ENCODE data around the gene TAF1B. TPM values are rescaled to one million over a fixed set of nuclear protein-coding genes. Genes with fewer than 3 reads are reported as not detected.

Gene TAF1B
- total RNA-seq, 1 donor from 2014 or later = 15.6 TPM

- H3K27me3 Mint-ChIP-seq (ENCODE audit: low read depth) = peaks cover 2% of the 10 kb centered on the region
- H3K4me3 Mint-ChIP-seq (ENCODE audit: unreplicated experiment) = no peak overlapping the region
- H3K27ac Mint-ChIP-seq (ENCODE audit: unreplicated experiment) = peak overlapping the region; percentile 88
- no peak for DNase-seq (ENCODE audit: low spot score)
- H3K36me3 Mint-ChIP-seq (ENCODE audit: low read depth) = no peaks in the 10 kb centered on the region
- H3K4me1 Mint-ChIP-seq (ENCODE audit: low read depth) = peaks cover 28% of the 10 kb centered on the region
- H3K9me3 Mint-ChIP-seq (ENCODE audit: low read depth) = no peaks in the 10 kb centered on the region
- TF ChIP-seq, protein P1, sequence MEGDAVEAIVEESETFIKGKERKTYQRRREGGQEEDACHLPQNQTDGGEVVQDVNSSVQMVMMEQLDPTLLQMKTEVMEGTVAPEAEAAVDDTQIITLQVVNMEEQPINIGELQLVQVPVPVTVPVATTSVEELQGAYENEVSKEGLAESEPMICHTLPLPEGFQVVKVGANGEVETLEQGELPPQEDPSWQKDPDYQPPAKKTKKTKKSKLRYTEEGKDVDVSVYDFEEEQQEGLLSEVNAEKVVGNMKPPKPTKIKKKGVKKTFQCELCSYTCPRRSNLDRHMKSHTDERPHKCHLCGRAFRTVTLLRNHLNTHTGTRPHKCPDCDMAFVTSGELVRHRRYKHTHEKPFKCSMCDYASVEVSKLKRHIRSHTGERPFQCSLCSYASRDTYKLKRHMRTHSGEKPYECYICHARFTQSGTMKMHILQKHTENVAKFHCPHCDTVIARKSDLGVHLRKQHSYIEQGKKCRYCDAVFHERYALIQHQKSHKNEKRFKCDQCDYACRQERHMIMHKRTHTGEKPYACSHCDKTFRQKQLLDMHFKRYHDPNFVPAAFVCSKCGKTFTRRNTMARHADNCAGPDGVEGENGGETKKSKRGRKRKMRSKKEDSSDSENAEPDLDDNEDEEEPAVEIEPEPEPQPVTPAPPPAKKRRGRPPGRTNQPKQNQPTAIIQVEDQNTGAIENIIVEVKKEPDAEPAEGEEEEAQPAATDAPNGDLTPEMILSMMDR (IDR thresholded peaks at IDR 0.05) = no peak
Measured at GRCh38 chr2:9800975-9801726, 42.1 kb upstream of the TAF1B start.

- H3K36me3 Mint-ChIP-seq (ENCODE audit: low read depth) = no peaks in the 10 kb centered on the region
Measured at GRCh38 chr2:9802576-9802993, 40.7 kb upstream of the TAF1B start.

DNA sequence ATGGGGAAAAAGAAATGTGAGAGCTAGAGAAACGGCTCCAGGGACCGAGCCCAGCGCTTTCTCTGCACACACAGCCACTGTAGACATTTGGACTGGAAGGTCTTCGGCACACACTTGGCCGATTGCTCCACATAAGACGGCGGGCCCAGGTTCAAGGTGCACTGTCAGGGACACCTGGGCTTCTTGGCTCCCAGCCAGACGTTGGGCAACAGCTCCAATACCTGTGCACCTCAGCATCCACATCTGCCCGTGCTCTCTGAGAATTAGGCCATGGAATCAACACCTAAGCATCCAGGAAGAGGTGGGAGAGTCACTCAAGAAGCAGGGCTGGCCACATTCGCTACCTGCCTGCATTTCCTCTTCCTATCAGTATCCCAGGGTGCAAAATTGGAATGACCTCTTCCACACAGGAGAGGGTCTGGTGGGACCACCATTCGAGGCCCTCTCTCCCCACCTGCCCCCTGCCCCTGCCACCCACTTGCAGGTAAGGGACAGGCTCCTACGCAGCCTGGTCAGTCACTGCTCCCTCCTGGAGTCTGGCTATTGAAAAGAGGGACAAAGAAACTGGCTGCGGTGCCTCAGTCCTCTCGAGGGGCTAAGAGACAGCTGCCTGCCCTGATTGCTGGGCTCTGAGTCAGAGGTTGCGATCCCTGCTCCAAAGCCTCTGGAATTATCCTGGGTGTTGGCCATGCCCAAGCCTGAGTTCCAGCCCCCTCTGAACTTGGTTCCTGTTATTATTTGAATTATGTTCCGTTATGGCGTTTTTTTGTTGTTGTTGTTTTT lies 40.1 kb upstream of the TAF1B start:
- H3K27ac Mint-ChIP-seq (ENCODE audit: unreplicated experiment) = no peak overlapping the region
- no peak for DNase-seq (ENCODE audit: low spot score)
- no peaks in the 10 kb centered on the region for H3K36me3 Mint-ChIP-seq (ENCODE audit: low read depth)
- H3K4me3 Mint-ChIP-seq (ENCODE audit: unreplicated experiment) = no peak overlapping the region
- TF ChIP-seq, protein P1 (IDR thresholded peaks at IDR 0.05) = no peak
- H3K27me3 Mint-ChIP-seq (ENCODE audit: low read depth) = peaks cover 2% of the 10 kb centered on the region
- H3K9me3 Mint-ChIP-seq (ENCODE audit: low read depth) = no peaks in the 10 kb centered on the region
- peaks cover 28% of the 10 kb centered on the region for H3K4me1 Mint-ChIP-seq (ENCODE audit: low read depth)

More at GRCh38 chr2:9802576-9802993, 40.7 kb upstream of the TAF1B start:
- no peak for DNase-seq (ENCODE audit: low spot score)
- H3K27me3 Mint-ChIP-seq (ENCODE audit: low read depth) = peaks cover 2% of the 10 kb centered on the region
- TF ChIP-seq, protein P1 (IDR thresholded peaks at IDR 0.05) = no peak
- no peak overlapping the region for H3K4me3 Mint-ChIP-seq (ENCODE audit: unreplicated experiment)
- no peaks in the 10 kb centered on the region for H3K9me3 Mint-ChIP-seq (ENCODE audit: low read depth)
- H3K27ac Mint-ChIP-seq (ENCODE audit: unreplicated experiment) = no peak overlapping the region
- peaks cover 28% of the 10 kb centered on the region for H3K4me1 Mint-ChIP-seq (ENCODE audit: low read depth)

DNA sequence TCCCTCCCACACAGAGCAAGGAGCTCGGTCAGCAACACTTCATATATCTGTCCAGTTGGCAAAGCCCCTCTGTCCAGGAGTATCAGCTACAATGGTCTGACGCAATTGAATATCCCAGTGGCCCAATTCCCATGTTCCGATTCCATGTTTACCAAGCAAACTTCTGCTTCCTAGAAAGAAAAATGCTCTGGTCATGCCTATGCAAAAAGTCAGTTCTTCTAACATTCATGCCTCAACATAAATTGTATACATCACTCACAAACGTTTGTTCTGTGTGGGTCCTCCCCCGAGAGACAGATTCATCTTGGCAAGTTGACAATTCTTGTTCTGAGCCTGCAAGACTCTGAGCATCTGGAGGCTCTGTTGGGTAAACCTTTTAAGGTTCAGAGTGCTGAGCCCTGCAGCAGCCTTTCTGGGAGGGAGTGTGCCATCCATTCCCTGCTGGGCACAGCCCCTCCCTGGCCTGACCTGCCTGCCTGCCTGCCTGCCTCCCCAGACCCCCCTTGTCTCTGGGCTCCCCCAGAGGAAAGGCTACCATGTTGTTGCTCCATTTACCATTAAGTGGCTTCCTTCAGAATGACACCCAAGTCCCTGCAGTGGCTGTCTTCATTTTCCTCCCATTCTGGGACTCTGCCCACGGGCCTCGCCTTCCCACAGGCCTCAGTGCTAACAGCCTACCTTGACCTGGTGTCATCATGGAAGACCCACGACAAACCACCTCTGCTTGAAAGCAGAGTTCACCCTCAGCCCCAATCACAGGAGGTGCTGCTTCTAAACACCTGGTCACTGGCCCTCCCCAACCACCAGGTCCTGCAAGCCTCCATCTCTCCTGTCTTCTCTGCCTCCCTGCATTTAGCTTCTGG lies 37.6 kb upstream of the TAF1B start:
- Mint-ChIP-seq H3K4me1 (ENCODE audit: low read depth) (peaks cover 16% of the 10 kb centered on the region), H3K9me3 (ENCODE audit: low read depth) (no peaks in the 10 kb centered on the region), H3K4me3 (ENCODE audit: unreplicated experiment) (no peak overlapping the region), H3K27me3 (ENCODE audit: low read depth) (no peaks in the 10 kb centered on the region), H3K36me3 (ENCODE audit: low read depth) (no peaks in the 10 kb centered on the region), H3K27ac (ENCODE audit: unreplicated experiment) (no peak overlapping the region)
- no peak for DNase-seq (ENCODE audit: low spot score)
- TF ChIP-seq, protein P1 (IDR thresholded peaks at IDR 0.05) = no peak

- no peak for DNase-seq (ENCODE audit: low spot score)
- Mint-ChIP-seq H3K4me1 (ENCODE audit: low read depth) (peaks cover 10% of the 10 kb centered on the region), H3K27ac (ENCODE audit: unreplicated experiment) (no peak overlapping the region), H3K36me3 (ENCODE audit: low read depth) (no peaks in the 10 kb centered on the region), H3K9me3 (ENCODE audit: low read depth) (no peaks in the 10 kb centered on the region), H3K27me3 (ENCODE audit: low read depth) (no peaks in the 10 kb centered on the region), H3K4me3 (ENCODE audit: unreplicated experiment) (no peak overlapping the region)
- TF ChIP-seq, protein P1 (IDR thresholded peaks at IDR 0.05) = no peak
Measured at GRCh38 chr2:9806298-9806610, 37.0 kb upstream of the TAF1B start.
